Hematopoietic multipotent progenitor cell treated with erythropoietin and hydrocortisone succinate and interleukin-3 and kit ligand, for 8 days (in vitro differentiated cells): ENCODE measurements around the gene CD200R1L.

ENCODE experiments used
- DNase-seq: peaks from one replicate; pipeline ENCODE4 v3.0.0-alpha.2; 2015

CD200R1L gene

GRCh38 chr3:112817797-112818196, 28.9 kb downstream of the CD200R1L start:
- DNase-seq = no peak

- no peak for DNase-seq
These were observed 29.4 kb downstream of the CD200R1L start for GRCh38 chr3:112817271-112817670.

GRCh38 chr3:112815981-112816380, 30.7 kb downstream of the CD200R1L start:
- no peak for DNase-seq

GRCh38 chr3:112814266-112814665, 32.4 kb downstream of the CD200R1L start:
- peak; percentile 52 for DNase-seq

- DNase-seq = peak; percentile 64
These were observed 32.9 kb downstream of the CD200R1L start for GRCh38 chr3:112813723-112814171.

GRCh38 chr3:112813016-112813415, 33.6 kb downstream of the CD200R1L start:
- DNase-seq = peak; percentile 23

GRCh38 chr3:112811917-112812660, 34.6 kb downstream of the CD200R1L start:
- DNase-seq = peak; percentile 38

GRCh38 chr3:112811131-112811884, 35.4 kb downstream of the CD200R1L start:
- DNase-seq = no peak

GRCh38 chr3:112810561-112810960, 36.1 kb downstream of the CD200R1L start:
- no peak for DNase-seq

GRCh38 chr3:112808136-112808535, 38.5 kb downstream of the CD200R1L start:
- DNase-seq = no peak

GRCh38 chr3:112807685-112808084, 39.0 kb downstream of the CD200R1L start:
- DNase-seq = no peak

GRCh38 chr3:112806903-112807302, 39.8 kb downstream of the CD200R1L start:
- DNase-seq = no peak

GRCh38 chr3:112805126-112805525, 41.5 kb downstream of the CD200R1L start:
- DNase-seq = no peak

- no peak for DNase-seq
These were observed 42.6 kb downstream of the CD200R1L start for GRCh38 chr3:112804021-112804420.

GRCh38 chr3:112803467-112803866, 43.2 kb downstream of the CD200R1L start:
- DNase-seq = no peak

- DNase-seq = peak; percentile 53
These were observed 44.3 kb downstream of the CD200R1L start for GRCh38 chr3:112802338-112802737.

- DNase-seq = no peak
These were observed 46.7 kb downstream of the CD200R1L start for GRCh38 chr3:112799946-112800345.

- DNase-seq = no peak
These were observed 52.0 kb downstream of the CD200R1L start for GRCh38 chr3:112794622-112795172.

GRCh38 chr3:112793326-112794081, 53.2 kb downstream of the CD200R1L start:
- no peak for DNase-seq

- DNase-seq = no peak
These were observed 54.9 kb downstream of the CD200R1L start for GRCh38 chr3:112791736-112792135.

- no peak for DNase-seq
These were observed 56.9 kb downstream of the CD200R1L start for GRCh38 chr3:112789787-112790186.

GRCh38 chr3:112786881-112787579, 59.6 kb downstream of the CD200R1L start:
- DNase-seq = no peak
